Activated B cell treated with CpG ODN at 0.5 μM for 24 hours (primary cell): ENCODE results near the gene GOLGA3. TPM values are rescaled to one million over a fixed set of nuclear protein-coding genes. Genes with fewer than 3 reads are reported as not detected.
"Not testable (repeated sequence)": the region's sequence is repeated elsewhere in the genome, so short reads cannot be mapped to it uniquely, and the experiment has no call there.

Source experiments
- ATAC-seq: fragments of 200-7000 bp; cut with Tn5 transposase; one replicate; pipeline ENCODE4 v1.10.0; 2021; ENCODE audit warnings: low read depth, mild to moderate bottlenecking, moderate library complexity
- CTCF ChIA-PET: fragments of 350-600 bp; sonication (Branson Sonifier 250); formaldehyde crosslinking; loops from one replicate; lab custom pipeline; 2021; ENCODE audit warnings: antibody characterized with exemption; lab: Charles Lee
- POLR2A ChIA-PET: fragments of 350-600 bp; sonication (Branson Sonifier 250); formaldehyde crosslinking; loops from one replicate; lab custom pipeline; 2021; ENCODE audit warnings: antibody characterized with exemption; lab: Charles Lee
- DNase-seq: peaks from one replicate; pipeline ENCODE4 v3.0.0; 2022
- H3K27ac Mint-ChIP-seq: one replicate; pipeline ENCODE4 v1.8.0; 2020; ENCODE audit warnings: mixed read lengths
- H3K27me3 Mint-ChIP-seq: one replicate; pipeline ENCODE4 v1.8.0; 2021; ENCODE audit warnings: mixed read lengths
- H3K36me3 Mint-ChIP-seq: one replicate; pipeline ENCODE4 v1.8.0; 2021; ENCODE audit warnings: low read depth, mixed read lengths
- H3K4me1 Mint-ChIP-seq: one replicate; pipeline ENCODE4 v1.8.0; 2021; ENCODE audit warnings: mixed read lengths
- H3K4me3 Mint-ChIP-seq: one replicate; pipeline ENCODE4 v1.8.0; 2020; ENCODE audit warnings: mild to moderate bottlenecking, mixed read lengths
- H3K9me3 Mint-ChIP-seq: one replicate; pipeline ENCODE4 v1.8.0; 2020; ENCODE audit warnings: mixed read lengths
- intact Hi-C: fragments of 100-400 bp; cut with micrococcal nuclease; formaldehyde crosslinking; loops from one replicate; pipeline ENCODE4 v1.15.1; 2024
- total RNA-seq: library from RNA; stranded (reverse); gene quantifications from 2 replicates; pipeline ENCODE4 v1.2.3, GENCODE V29; 2022
- TF ChIP-seq, protein P1 (sequence below): fragments of 200-600 bp; IDR thresholded peaks from one replicate; pipeline ENCODE4 v1.8.0; 2022; ENCODE audit warnings: antibody characterized with exemption, mild to moderate bottlenecking

Gene GOLGA3, protein sequence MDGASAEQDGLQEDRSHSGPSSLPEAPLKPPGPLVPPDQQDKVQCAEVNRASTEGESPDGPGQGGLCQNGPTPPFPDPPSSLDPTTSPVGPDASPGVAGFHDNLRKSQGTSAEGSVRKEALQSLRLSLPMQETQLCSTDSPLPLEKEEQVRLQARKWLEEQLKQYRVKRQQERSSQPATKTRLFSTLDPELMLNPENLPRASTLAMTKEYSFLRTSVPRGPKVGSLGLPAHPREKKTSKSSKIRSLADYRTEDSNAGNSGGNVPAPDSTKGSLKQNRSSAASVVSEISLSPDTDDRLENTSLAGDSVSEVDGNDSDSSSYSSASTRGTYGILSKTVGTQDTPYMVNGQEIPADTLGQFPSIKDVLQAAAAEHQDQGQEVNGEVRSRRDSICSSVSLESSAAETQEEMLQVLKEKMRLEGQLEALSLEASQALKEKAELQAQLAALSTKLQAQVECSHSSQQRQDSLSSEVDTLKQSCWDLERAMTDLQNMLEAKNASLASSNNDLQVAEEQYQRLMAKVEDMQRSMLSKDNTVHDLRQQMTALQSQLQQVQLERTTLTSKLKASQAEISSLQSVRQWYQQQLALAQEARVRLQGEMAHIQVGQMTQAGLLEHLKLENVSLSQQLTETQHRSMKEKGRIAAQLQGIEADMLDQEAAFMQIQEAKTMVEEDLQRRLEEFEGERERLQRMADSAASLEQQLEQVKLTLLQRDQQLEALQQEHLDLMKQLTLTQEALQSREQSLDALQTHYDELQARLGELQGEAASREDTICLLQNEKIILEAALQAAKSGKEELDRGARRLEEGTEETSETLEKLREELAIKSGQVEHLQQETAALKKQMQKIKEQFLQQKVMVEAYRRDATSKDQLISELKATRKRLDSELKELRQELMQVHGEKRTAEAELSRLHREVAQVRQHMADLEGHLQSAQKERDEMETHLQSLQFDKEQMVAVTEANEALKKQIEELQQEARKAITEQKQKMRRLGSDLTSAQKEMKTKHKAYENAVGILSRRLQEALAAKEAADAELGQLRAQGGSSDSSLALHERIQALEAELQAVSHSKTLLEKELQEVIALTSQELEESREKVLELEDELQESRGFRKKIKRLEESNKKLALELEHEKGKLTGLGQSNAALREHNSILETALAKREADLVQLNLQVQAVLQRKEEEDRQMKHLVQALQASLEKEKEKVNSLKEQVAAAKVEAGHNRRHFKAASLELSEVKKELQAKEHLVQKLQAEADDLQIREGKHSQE (N-terminal part only)
- total RNA-seq, result 51.3 and 52.4 TPM in 2 replicates

DNA sequence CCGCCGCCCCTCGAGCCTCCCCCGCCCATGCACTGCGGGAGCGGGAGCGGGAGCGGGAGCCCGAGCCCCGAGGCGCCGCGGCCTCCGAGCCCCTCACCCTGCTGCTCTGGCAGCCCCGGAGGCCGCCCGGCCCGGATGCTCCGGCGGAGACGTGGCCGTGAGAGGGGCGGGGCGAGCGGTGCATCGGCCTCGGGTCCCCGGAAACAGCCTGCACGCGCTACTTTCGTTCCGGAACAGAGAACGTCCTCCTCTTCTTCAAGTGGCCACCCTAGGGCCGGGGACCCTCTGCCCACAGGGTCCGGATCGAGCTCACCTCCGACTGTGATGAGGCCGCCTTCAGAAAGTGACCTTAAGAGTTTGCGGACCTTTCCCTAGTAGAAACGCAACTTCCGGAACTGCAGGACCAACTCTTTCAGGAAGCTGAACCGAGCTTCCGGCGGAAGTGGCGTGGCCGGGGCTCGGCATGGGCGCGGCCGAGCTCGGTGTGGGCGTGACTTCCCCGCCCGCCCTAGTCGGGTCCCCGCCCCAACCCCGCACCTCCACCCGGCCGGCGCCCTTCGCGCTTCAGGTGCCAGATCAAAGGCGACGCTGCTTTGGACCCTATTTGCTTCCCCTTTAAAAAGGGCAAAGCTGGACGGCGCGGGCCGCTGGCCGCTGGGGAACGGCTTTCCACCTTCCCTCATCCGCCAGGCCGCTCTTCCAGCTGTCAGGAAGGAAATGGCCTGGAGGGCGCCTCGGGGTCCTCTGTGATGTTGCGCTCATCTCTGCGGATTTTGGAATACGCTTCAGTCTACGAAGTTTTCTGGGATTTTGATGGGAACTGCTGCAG lies at the start of gene GOLGA3:
GOLGA3 (minus strand) TSS at position 164 of the 829 bp plus-strand sequence. CDS start 6,741 bp downstream, outside the sequence.
- ChIA-PET POLR2A (interaction anchor here (0.6 to 2.4 kb wide), 17 partner anchors 9 to 359 kb away, joined by 3 to 43 read pairs (median 4); partner anchors contain the start of genes ANKLE2, CHFR, PGAM5 and ZNF26), CTCF (no interaction called here)
- no peaks in the 10 kb centered on the region for H3K9me3 Mint-ChIP-seq
- no peaks in the 10 kb centered on the region for H3K27me3 Mint-ChIP-seq
- ATAC-seq (peak; percentile 92), DNase-seq (peak; percentile 95)
- TF ChIP-seq, protein P1, sequence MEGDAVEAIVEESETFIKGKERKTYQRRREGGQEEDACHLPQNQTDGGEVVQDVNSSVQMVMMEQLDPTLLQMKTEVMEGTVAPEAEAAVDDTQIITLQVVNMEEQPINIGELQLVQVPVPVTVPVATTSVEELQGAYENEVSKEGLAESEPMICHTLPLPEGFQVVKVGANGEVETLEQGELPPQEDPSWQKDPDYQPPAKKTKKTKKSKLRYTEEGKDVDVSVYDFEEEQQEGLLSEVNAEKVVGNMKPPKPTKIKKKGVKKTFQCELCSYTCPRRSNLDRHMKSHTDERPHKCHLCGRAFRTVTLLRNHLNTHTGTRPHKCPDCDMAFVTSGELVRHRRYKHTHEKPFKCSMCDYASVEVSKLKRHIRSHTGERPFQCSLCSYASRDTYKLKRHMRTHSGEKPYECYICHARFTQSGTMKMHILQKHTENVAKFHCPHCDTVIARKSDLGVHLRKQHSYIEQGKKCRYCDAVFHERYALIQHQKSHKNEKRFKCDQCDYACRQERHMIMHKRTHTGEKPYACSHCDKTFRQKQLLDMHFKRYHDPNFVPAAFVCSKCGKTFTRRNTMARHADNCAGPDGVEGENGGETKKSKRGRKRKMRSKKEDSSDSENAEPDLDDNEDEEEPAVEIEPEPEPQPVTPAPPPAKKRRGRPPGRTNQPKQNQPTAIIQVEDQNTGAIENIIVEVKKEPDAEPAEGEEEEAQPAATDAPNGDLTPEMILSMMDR, result no peak
- H3K27ac Mint-ChIP-seq, result peak within 1 kb of the TSS; percentile 100
- intact Hi-C loops, result loop anchor here (1.0 to 5.0 kb wide), 11 partner anchors 9 to 302 kb away; partner anchors contain the start of genes ANKLE2, CHFR, PGAM5 and ZNF10
- peaks cover 58% of the 10 kb centered on the region for H3K36me3 Mint-ChIP-seq
- H3K4me1 Mint-ChIP-seq, result peaks cover 50% of the 10 kb centered on the region
- H3K4me3 Mint-ChIP-seq, result peak within 1 kb of the TSS; percentile 96

DNA sequence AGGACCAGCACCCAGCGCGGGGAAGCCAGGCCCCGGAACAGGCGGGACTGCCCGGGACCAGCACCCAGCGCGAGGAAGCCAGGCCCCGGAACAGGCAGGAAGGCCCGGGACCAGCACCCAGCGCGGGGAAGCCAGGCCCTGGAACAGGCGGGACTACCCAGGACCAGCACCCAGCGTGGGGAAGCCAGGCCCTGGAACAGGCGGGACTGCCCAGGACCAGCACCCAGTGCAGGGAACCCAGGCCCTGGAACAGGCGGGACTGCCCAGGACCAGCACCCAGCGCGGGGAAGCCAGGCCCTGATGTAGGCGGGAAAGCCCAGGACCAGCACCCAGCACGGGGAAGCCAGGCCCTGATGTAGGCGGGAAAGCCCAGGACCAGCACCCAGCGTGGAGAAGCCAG lies 46.0 kb upstream of the GOLGA3 start:
- H3K9me3 Mint-ChIP-seq, H3K27ac Mint-ChIP-seq, intact Hi-C loops, ATAC-seq, CTCF ChIA-PET, DNase-seq, H3K4me3 Mint-ChIP-seq, H3K27me3 Mint-ChIP-seq, H3K4me1 Mint-ChIP-seq: not testable (repeated sequence)
- POLR2A ChIA-PET, result interaction anchor here (0.6 kb wide), 1 partner anchor 11 kb away, joined by 3 read pairs; no protein-coding TSS in a partner anchor
- peaks cover 73% of the 10 kb centered on the region for H3K36me3 Mint-ChIP-seq

DNA sequence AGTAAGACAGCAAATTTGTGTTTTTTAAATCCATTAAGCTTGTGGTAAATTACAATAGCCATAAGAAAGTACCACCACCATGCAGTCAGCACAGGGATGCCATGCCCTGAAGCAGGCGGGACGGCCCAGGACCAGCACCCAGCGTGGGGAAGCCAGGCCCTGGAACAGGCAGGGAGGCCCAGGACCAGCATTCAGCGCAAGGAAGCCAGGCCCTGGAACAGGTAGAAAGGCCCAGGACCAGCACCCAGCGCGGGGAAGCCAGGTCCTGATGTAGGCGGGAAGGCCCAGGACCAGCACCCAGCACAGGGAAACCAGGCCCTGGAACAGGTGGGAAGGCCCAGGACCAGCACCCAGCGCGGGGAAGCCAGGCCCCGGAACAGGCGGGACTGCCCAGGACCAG lies 45.5 kb upstream of the GOLGA3 start:
- ATAC-seq (no peak), DNase-seq (no peak)
- TF ChIP-seq, protein P1, result no peak
- POLR2A ChIA-PET, result interaction anchor here (0.6 kb wide), 1 partner anchor 12 kb away, joined by 3 read pairs; no protein-coding TSS in a partner anchor
- Mint-ChIP-seq H3K4me1 (peaks cover 3% of the 10 kb centered on the region), H3K9me3 (no peaks in the 10 kb centered on the region), H3K27ac (no peak overlapping the region), H3K36me3 (peaks cover 76% of the 10 kb centered on the region), H3K27me3 (no peaks in the 10 kb centered on the region), H3K4me3 (no peak overlapping the region)
- intact Hi-C loops, result no loop called here
- CTCF ChIA-PET, result no interaction called here

DNA sequence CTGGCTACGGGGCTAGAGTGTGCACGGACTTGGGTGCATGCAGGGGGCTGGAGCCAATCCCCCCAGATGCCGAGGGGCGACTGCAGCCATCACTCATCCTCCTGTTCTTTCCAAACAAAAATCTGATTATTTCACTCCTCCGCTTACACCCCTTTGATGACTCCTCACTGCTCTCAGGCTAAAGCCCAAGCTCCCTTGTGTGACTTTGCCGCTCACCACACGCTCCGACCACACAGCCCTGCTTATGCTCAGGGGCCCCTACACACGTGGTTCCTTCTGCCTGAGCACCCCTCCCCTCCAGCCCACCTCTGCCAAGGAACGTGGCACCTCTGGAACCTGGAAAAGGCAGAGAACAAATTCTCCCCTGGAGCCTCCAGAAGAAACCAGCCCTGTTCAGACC lies 45.1 kb upstream of the GOLGA3 start:
- Mint-ChIP-seq H3K4me1 (peaks cover 3% of the 10 kb centered on the region), H3K27me3 (no peaks in the 10 kb centered on the region), H3K36me3 (peaks cover 75% of the 10 kb centered on the region), H3K4me3 (no peak overlapping the region), H3K27ac (no peak overlapping the region), H3K9me3 (no peaks in the 10 kb centered on the region)
- CTCF ChIA-PET, result no interaction called here
- DNase-seq (no peak), ATAC-seq (no peak)
- intact Hi-C loops, result no loop called here
- POLR2A ChIA-PET, result interaction anchor here (0.6 kb wide), 1 partner anchor 12 kb away, joined by 3 read pairs; no protein-coding TSS in a partner anchor
- TF ChIP-seq, protein P1, result no peak
